ENCODE measurements around the gene PVALEF. TPM values are rescaled to one million over a fixed set of nuclear protein-coding genes. Genes with fewer than 3 reads are reported as not detected.

The PVALEF gene
- total and polyA plus RNA-seq, 2 of the 13 experiments (the other 11 are each of a cell fraction or from before 2014, with no cell fraction given): 0.18 TPM

GRCh38 chr17:81176666-81177065 lies 11.4 kb downstream of the PVALEF start (continued):
- no peak for TF ChIP-seq CEBPZ (IDR thresholded peaks at IDR 0.05; ENCODE audit: low read length)
- TF ChIP-seq REL (CRISPR knock-in tag; conservative IDR thresholded peaks at IDR 0.05): no peak
- no peak for TF ChIP-seq ATF3 (CRISPR knock-in tag; IDR thresholded peaks at IDR 0.05)
- TF ChIP-seq AFF4 (CRISPR knock-in tag; IDR thresholded peaks at IDR 0.05): no peak
- TF ChIP-seq POLR2A (IDR thresholded peaks at IDR 0.05; ENCODE audit: insufficient read depth in 1 of 2, low read depth in 2 of 2, low read length in 2 of 2): no peak
- no peak for TF ChIP-seq FOXP1 (IDR thresholded peaks at IDR 0.05)
- TF ChIP-seq FOXP1 (CRISPR knock-in tag; IDR thresholded peaks at IDR 0.05): no peak
- no peak for TF ChIP-seq LBX2 (CRISPR knock-in tag; IDR thresholded peaks at IDR 0.05; ENCODE audit: borderline replicate concordance)
